ENCODE results near the gene PVR. TPM values are rescaled to one million over a fixed set of nuclear protein-coding genes. Genes with fewer than 3 reads are reported as not detected.

The PVR gene
- total and polyA plus RNA-seq, 4 donors: 11.4 to 49.0 (median 32.1) TPM

DNA sequence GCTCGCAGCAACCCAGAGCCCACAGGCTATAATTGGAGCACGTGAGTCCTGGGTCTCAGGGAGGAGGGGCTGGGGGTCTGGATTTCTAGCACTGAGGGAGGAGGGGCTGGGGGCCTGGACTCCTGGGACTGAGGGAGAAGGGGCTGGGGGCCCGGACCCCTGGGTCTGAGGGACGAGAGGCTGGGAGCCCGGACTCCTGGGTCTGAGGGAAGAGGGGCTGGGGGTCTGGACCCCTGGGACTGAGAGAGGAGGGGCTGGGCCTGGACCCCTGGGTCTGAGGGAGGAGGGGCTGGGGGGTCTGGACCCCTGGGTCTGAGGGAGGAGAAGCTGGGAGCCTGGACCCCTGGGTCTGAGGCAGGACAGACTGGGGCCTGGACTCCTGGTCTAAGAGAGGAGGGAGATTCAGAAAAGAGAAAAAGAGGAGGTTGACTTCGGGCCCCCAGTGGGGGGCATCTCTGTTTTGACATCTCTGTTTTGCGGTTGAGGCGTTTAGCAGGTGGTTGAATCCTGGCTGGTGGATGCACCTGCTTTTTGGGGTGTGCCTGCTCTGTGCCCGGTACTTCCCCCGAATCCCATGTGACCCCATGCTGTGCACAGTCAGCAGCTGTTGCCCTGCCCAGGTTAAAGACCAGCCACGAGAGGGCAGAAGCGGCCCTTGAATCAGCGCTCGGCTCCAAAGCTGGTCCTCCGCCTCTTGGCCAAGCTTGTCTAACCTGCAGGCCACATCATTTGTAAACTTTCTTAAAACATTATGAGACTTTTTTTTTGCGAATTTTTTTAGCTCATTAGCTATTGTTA, 10.5 kb downstream of the PVR start:
- 42% methylated on average over 16 of the region's 16 CpGs for WGBS
- peak; percentile 55 for DNase-seq (ENCODE audit: low spot score)
- Histone ChIP-seq H3K9ac (ENCODE audit: low read depth in 1 of 2, low read length in 2 of 2) (no peak overlapping the region), H3K4me1 (ENCODE audit: control insufficient read depth in 4 of 4, insufficient read depth in 4 of 4, low read length in 3 of 4) (peaks cover 2 to 19% (median 11%) of the 10 kb centered on the region in 4 donors), H3K27ac (ENCODE audit: low read depth in 1 of 2, low read length in 2 of 2) (no peak overlapping the region), H3K9me3 (ENCODE audit: control insufficient read depth in 4 of 4, low read length in 3 of 4) (no peaks in the 10 kb centered on the region), H3K27me3 (ENCODE audit: control insufficient read depth in 4 of 4, insufficient read depth in 4 of 4, low read length in 3 of 4) (no peaks in the 10 kb centered on the region), H3K4me3 (ENCODE audit: low read depth in 1 of 3, low read length in 3 of 3) (no peak overlapping the region), H3K36me3 (ENCODE audit: control insufficient read depth in 4 of 4, insufficient read depth in 3 of 4, low read depth in 1 of 4, low read length in 3 of 4) (peaks cover 6 to 77% (median 49%) of the 10 kb centered on the region in 4 donors)
- TF ChIP-seq HNF4G (IDR thresholded peaks at IDR 0.05) (no peak), TAF1 (conservative IDR thresholded peaks at IDR 0.05) (no peak), FOXA2 (IDR thresholded peaks at IDR 0.05) (no peak), RXRA (IDR thresholded peaks at IDR 0.05) (peak in 1 of 2 donors; percentile 61), HNF4A (conservative IDR thresholded peaks at IDR 0.05) (peak in 1 of 2 donors; percentile 48), YY1 (IDR thresholded peaks at IDR 0.05) (no peak), FOXA1 (IDR thresholded peaks at IDR 0.05) (no peak), EGR1 (IDR thresholded peaks at IDR 0.05; ENCODE audit: low read depth in 2 of 2) (no peak), ATF3 (IDR thresholded peaks at IDR 0.05) (peak; percentile 21), RAD21 (IDR thresholded peaks at IDR 0.05) (peak; percentile 87 to 90), MAX (IDR thresholded peaks at IDR 0.05) (no peak), SP1 (IDR thresholded peaks at IDR 0.05) (peak; percentile 14)
- TF ChIP-seq, protein P1, sequence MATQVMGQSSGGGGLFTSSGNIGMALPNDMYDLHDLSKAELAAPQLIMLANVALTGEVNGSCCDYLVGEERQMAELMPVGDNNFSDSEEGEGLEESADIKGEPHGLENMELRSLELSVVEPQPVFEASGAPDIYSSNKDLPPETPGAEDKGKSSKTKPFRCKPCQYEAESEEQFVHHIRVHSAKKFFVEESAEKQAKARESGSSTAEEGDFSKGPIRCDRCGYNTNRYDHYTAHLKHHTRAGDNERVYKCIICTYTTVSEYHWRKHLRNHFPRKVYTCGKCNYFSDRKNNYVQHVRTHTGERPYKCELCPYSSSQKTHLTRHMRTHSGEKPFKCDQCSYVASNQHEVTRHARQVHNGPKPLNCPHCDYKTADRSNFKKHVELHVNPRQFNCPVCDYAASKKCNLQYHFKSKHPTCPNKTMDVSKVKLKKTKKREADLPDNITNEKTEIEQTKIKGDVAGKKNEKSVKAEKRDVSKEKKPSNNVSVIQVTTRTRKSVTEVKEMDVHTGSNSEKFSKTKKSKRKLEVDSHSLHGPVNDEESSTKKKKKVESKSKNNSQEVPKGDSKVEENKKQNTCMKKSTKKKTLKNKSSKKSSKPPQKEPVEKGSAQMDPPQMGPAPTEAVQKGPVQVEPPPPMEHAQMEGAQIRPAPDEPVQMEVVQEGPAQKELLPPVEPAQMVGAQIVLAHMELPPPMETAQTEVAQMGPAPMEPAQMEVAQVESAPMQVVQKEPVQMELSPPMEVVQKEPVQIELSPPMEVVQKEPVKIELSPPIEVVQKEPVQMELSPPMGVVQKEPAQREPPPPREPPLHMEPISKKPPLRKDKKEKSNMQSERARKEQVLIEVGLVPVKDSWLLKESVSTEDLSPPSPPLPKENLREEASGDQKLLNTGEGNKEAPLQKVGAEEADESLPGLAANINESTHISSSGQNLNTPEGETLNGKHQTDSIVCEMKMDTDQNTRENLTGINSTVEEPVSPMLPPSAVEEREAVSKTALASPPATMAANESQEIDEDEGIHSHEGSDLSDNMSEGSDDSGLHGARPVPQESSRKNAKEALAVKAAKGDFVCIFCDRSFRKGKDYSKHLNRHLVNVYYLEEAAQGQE (IDR thresholded peaks at IDR 0.05): no peak
- TF ChIP-seq, protein P2, sequence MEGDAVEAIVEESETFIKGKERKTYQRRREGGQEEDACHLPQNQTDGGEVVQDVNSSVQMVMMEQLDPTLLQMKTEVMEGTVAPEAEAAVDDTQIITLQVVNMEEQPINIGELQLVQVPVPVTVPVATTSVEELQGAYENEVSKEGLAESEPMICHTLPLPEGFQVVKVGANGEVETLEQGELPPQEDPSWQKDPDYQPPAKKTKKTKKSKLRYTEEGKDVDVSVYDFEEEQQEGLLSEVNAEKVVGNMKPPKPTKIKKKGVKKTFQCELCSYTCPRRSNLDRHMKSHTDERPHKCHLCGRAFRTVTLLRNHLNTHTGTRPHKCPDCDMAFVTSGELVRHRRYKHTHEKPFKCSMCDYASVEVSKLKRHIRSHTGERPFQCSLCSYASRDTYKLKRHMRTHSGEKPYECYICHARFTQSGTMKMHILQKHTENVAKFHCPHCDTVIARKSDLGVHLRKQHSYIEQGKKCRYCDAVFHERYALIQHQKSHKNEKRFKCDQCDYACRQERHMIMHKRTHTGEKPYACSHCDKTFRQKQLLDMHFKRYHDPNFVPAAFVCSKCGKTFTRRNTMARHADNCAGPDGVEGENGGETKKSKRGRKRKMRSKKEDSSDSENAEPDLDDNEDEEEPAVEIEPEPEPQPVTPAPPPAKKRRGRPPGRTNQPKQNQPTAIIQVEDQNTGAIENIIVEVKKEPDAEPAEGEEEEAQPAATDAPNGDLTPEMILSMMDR (IDR thresholded peaks at IDR 0.05; ENCODE audit: low read depth, low read length, missing input control): peak; percentile 71

GRCh38 chr19:44657211-44657921, 13.7 kb downstream of the PVR start:
- peaks cover 6 to 78% (median 52%) of the 10 kb centered on the region in 4 donors for H3K36me3 ChIP-seq (ENCODE audit: control insufficient read depth in 4 of 4, insufficient read depth in 3 of 4, low read depth in 1 of 4, low read length in 3 of 4)
- H3K27me3 ChIP-seq (ENCODE audit: control insufficient read depth in 4 of 4, insufficient read depth in 4 of 4, low read length in 3 of 4): no peaks in the 10 kb centered on the region
- no peak overlapping the region for H3K9ac ChIP-seq (ENCODE audit: low read depth in 1 of 2, low read length in 2 of 2)
- peak; percentile 76 for DNase-seq (ENCODE audit: low spot score)
- WGBS: 52% methylated on average over 25 of the region's 25 CpGs
- no peak overlapping the region for H3K4me3 ChIP-seq (ENCODE audit: low read depth in 1 of 3, low read length in 3 of 3)
- H3K27ac ChIP-seq (ENCODE audit: low read depth in 1 of 2, low read length in 2 of 2): no peak overlapping the region
- peaks cover 2 to 12% (median 3%) of the 10 kb centered on the region in 4 donors for H3K4me1 ChIP-seq (ENCODE audit: control insufficient read depth in 4 of 4, insufficient read depth in 4 of 4, low read length in 3 of 4)
- H3K9me3 ChIP-seq (ENCODE audit: control insufficient read depth in 4 of 4, low read length in 3 of 4): no peaks in the 10 kb centered on the region
- TF ChIP-seq EGR1 (IDR thresholded peaks at IDR 0.05; ENCODE audit: low read depth in 2 of 2) (no peak), ZBTB33 (IDR thresholded peaks at IDR 0.05) (no peak), FOXA1 (IDR thresholded peaks at IDR 0.05) (no peak), HNF4A (conservative IDR thresholded peaks at IDR 0.05) (no peak), RAD21 (IDR thresholded peaks at IDR 0.05) (peak; percentile 73 to 88)
- TF ChIP-seq, protein P2 (IDR thresholded peaks at IDR 0.05; ENCODE audit: low read depth, low read length, missing input control): peak; percentile 79

All from liver (tissue), 9 donors.